WERI-Rb-1 (cell line): Measurements from ENCODE around the gene GREM2.

Source experiments
- DNase-seq: peaks from one replicate; pipeline ENCODE4 v3.0.0-alpha.2; 2020
- H3K27ac ChIP-seq: fragments of 250-450 bp; sonication (Bioruptor Pico); 2 replicates; pipeline ENCODE4 v1.5.1; 2020; ENCODE audit warnings: mild to moderate bottlenecking, moderate library complexity
- H3K27me3 ChIP-seq: fragments of 250-450 bp; sonication (Bioruptor Pico); 2 replicates; pipeline ENCODE4 v1.5.1; 2021; ENCODE audit warnings: mild to moderate bottlenecking, low read depth, moderate library complexity; ENCODE audit not compliant: insufficient read depth, severe bottlenecking
- H3K36me3 ChIP-seq: fragments of 250-450 bp; sonication (Bioruptor Pico); 2 replicates; pipeline ENCODE4 v1.5.1; 2020; ENCODE audit warnings: mild to moderate bottlenecking, moderate library complexity
- H3K4me3 ChIP-seq: 2 replicates; pipeline ENCODE4 v1.5.1; 2011; ENCODE audit warnings: low read depth, mild to moderate bottlenecking, control low read depth, low read length
- H3K9me3 ChIP-seq: fragments of 250-450 bp; sonication (Bioruptor Pico); 2 replicates; pipeline ENCODE4 v1.5.1; 2021; ENCODE audit warnings: mild to moderate bottlenecking, moderate library complexity; ENCODE audit not compliant: severe bottlenecking
- TF ChIP-seq, protein P1 (sequence below): IDR thresholded peaks from 2 replicates; pipeline ENCODE4 v1.5.1; 2011; ENCODE audit warnings: low read depth, mild to moderate bottlenecking, control low read depth, inconsistent platforms, low read length

Gene GREM2

DNA sequence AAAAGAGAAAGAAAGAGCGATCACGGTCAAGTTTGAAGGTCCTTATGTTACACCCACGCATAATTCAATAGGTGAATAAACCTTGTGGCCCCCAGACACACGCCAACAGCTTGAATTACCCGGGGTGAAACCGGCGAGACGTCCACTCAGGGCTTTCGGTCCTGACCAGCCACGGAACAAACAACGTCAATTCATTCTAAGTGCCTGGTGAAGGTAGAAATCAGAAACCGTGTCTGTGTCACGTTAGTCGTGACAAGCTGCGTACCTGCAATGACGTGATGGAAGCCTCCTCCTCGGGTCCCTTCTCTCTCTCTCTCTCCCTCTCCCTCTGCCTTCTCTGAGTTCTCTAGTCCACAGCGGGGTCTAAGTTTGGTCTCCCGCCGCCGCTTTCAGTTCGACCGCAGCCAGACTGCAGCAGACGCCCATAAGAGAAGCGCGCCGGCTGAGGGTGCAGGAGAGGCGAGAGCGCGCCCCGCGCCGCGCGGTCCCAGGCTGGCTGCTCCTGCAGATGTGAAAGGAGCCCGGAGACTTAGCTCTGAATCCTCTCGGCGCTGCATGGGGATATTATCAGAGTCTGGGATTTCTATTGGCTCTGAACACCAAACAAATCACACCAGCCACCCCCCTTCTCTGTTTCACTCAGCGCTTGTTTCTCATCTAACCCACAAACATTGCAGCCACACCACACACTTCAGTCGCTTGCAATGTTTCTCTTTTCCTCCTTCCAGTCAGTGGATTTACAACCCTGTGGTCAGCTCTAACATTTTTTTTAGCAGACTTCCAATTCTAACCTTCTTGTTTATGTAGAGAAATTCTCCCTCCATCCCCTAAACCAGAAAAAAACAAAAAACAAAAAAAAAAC, at the start of gene GREM2:
GREM2 (minus strand) TSS at position 537 of the 862 bp plus-strand sequence. CDS start 118,680 bp downstream, outside the sequence.
- H3K27ac ChIP-seq: peak within 1 kb of the TSS; percentile 8; the same call in 1 of the 2 replicates
- peak within 1 kb of the TSS; percentile 75 for H3K4me3 ChIP-seq
- no peaks in the 10 kb centered on the region for H3K36me3 ChIP-seq
- H3K9me3 ChIP-seq: no peaks in the 10 kb centered on the region
- H3K27me3 ChIP-seq: no peaks in the 10 kb centered on the region
- TF ChIP-seq, protein P1, sequence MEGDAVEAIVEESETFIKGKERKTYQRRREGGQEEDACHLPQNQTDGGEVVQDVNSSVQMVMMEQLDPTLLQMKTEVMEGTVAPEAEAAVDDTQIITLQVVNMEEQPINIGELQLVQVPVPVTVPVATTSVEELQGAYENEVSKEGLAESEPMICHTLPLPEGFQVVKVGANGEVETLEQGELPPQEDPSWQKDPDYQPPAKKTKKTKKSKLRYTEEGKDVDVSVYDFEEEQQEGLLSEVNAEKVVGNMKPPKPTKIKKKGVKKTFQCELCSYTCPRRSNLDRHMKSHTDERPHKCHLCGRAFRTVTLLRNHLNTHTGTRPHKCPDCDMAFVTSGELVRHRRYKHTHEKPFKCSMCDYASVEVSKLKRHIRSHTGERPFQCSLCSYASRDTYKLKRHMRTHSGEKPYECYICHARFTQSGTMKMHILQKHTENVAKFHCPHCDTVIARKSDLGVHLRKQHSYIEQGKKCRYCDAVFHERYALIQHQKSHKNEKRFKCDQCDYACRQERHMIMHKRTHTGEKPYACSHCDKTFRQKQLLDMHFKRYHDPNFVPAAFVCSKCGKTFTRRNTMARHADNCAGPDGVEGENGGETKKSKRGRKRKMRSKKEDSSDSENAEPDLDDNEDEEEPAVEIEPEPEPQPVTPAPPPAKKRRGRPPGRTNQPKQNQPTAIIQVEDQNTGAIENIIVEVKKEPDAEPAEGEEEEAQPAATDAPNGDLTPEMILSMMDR: 0 out of 2 replicates have a peak, but pooled peaks have one; percentile 15
- peak; percentile 80 for DNase-seq

DNA sequence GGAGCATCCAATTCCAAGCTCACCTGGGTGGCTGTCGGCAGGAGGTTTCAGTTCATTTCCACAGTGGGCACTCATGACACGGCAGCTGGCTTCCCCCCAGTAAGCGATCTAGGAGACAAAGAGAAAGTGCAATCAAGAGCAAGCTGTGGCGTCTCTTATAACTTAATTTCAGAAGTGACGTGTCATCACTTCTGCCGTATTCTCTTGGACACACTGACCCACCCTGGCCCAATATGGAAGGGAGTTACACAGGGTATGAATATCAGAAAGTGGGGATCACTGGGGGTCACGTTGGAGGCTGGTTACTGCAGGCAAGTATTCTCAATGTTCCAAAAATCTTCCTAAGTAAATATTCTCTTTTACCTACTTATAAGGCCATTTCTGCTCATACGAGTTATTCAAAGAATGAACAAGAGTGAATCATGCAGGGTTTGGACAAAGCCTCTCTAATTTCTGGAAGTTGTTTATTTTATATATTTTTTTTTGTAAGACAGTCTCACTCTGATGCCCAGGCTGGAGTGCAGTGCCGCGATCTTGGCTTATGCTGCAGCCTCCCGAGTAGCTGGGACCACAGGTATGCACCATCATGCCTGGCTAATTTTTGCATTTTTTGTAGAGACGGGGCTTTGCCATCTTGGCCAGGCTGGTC, 46.5 kb upstream of the GREM2 start:
- H3K27ac ChIP-seq: no peak overlapping the region
- no peak for DNase-seq
- peaks cover 2% of the 10 kb centered on the region for H3K9me3 ChIP-seq
- no peak overlapping the region for H3K4me3 ChIP-seq
- TF ChIP-seq, protein P1: no peak
- peaks cover 44% of the 10 kb centered on the region for H3K27me3 ChIP-seq
- no peaks in the 10 kb centered on the region for H3K36me3 ChIP-seq

DNA sequence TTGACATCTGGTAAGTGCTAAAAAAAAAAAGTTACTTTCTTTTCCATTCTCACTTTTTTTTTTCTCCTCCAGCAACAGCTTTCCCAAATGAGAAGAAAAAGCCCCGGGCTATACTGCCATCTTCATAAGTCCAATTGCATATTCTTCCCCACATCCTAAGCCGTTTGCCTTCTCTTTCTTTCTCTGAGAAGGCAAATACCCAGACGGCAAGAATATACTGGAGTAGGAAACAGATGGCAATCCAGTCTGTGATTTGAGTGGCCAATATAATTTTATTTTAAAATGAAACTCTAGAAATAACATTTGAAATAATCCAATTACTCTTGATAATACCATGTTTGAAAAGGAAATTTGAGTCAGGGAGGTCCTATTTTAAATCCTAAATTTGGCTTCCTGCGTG, 44.6 kb upstream of the GREM2 start:
- Histone ChIP-seq H3K27ac (no peak overlapping the region), H3K36me3 (no peaks in the 10 kb centered on the region), H3K9me3 (peaks cover 2% of the 10 kb centered on the region), H3K27me3 (peaks cover 33% of the 10 kb centered on the region), H3K4me3 (no peak overlapping the region)
- TF ChIP-seq, protein P1: no peak
- no peak for DNase-seq

DNA sequence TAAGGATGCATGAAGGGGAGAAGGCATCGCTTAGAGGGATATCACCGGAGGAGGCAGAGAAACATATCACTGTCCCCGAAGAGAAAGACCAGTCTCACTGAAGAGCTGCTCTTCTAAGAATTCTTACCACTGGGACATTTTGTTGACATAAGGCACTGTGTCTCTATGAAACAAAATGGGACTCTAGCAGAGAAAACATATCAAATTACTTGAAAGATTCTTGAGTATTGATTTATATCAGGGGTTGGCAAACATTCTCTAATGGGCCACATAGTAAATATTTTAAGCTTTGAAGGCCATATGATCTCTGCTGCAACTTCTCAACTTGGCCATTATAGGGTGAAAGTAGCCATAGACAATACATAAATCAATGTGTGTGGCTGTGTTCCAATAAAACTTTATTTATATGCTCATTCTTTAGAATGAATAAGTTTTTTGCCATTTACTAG, 41.0 kb upstream of the GREM2 start:
- H3K9me3 ChIP-seq: peaks cover 2% of the 10 kb centered on the region
- DNase-seq: no peak
- H3K27ac ChIP-seq: no peak overlapping the region
- H3K4me3 ChIP-seq: no peak overlapping the region
- H3K36me3 ChIP-seq: no peaks in the 10 kb centered on the region
- peaks cover 9% of the 10 kb centered on the region for H3K27me3 ChIP-seq
- TF ChIP-seq, protein P1: no peak

DNA sequence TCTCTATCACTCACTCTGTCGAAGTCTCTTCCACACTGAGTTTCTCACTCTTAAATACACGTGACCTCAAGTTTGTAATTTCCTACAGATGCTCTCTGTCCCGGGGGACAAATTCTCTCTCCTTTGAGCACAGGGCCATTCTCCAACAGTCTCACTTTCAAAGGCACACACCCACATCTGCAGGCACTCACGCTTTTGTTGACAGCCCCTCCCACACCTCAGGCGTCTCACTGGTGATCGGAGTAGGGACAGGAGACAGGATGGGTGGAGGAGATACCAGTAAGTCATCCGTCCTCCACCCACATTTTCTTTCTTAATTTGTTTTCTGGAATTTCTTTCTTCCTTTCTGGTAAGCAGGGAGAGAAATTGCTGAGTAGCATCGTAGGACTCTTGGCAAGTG, 40.6 kb upstream of the GREM2 start:
- Histone ChIP-seq H3K9me3 (peaks cover 2% of the 10 kb centered on the region), H3K4me3 (no peak overlapping the region), H3K27me3 (peaks cover 5% of the 10 kb centered on the region), H3K36me3 (no peaks in the 10 kb centered on the region), H3K27ac (no peak overlapping the region)
- TF ChIP-seq, protein P1: no peak
- DNase-seq: no peak
